Mesodermal cell (in vitro differentiated cells): ENCODE measurements around the gene TXNDC17.

Experiments
- H3K27ac ChIP-seq: 2 replicates; pipeline ENCODE4 v1.7.0; 2013; ENCODE audit warnings: mild to moderate bottlenecking, low read depth, low read length, moderate library complexity; ENCODE audit not compliant: severe bottlenecking
- H3K36me3 ChIP-seq: 2 replicates; pipeline ENCODE4 v1.7.1; 2013; ENCODE audit warnings: mild to moderate bottlenecking, low read length, moderate library complexity; ENCODE audit not compliant: control insufficient read depth, insufficient read depth
- H3K4me1 ChIP-seq: one replicate; pipeline ENCODE4 v1.7.1; 2013; ENCODE audit warnings: mild to moderate bottlenecking, low read length; ENCODE audit not compliant: insufficient read depth, control insufficient read depth, poor library complexity, severe bottlenecking
- H3K4me3 ChIP-seq: 2 replicates; pipeline ENCODE4 v1.7.0; 2013; ENCODE audit warnings: low read length, control low read depth, mild to moderate bottlenecking; ENCODE audit not compliant: insufficient read depth, poor library complexity, severe bottlenecking; ENCODE audit errors: extremely low read depth
- H3K9me3 ChIP-seq: 2 replicates; pipeline ENCODE4 v1.7.1; 2013; ENCODE audit warnings: mild to moderate bottlenecking, low read length, moderate library complexity; ENCODE audit not compliant: control insufficient read depth
- WGBS, 2 experiments: methylation state at CpG; one replicate each; pipeline ENCODE4 v1.1.5; 2013; ENCODE audit warnings: missing lambda C conversion rate in 2 of 2; ENCODE audit not compliant: insufficient coverage in 2 of 2; 5-methylcytosine and 5-hydroxymethylcytosine counted together

The TXNDC17 gene

GRCh38 chr17:6603744-6604325 lies 37.0 kb upstream of the TXNDC17 start:
- H3K4me3 ChIP-seq, result no peak overlapping the region
- no peaks in the 10 kb centered on the region for H3K9me3 ChIP-seq
- WGBS, 2 experiments, result 90 to 93% methylated on average over 2 of the region's 3 CpGs
- H3K36me3 ChIP-seq, result peaks cover 88% of the 10 kb centered on the region
- H3K27ac ChIP-seq, result no peak overlapping the region
- H3K4me1 ChIP-seq, result no peaks in the 10 kb centered on the region

DNA sequence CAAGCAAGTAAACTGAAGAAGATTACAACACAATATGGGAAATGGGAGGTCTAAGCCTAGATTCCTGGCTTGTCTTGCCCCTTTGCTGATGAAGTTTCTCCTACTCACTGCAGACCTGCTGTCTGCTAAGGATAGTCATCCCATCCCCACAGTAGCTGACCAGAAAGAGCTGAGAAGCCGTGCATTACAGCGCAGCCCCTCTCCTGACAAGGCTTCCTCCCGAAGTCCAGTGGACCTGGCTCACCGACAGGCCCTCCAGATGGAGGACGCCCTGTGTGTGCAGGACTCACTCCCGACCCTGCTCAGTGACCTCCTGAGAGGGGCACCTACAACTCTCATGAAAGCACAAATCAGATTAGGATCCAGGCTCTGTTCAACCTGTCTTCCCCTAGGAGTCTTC lies 35.7 kb upstream of the TXNDC17 start:
- Histone ChIP-seq H3K4me3 (no peak overlapping the region), H3K4me1 (no peaks in the 10 kb centered on the region), H3K36me3 (peaks cover 87% of the 10 kb centered on the region), H3K27ac (no peak overlapping the region), H3K9me3 (no peaks in the 10 kb centered on the region)
- WGBS, 2 experiments, result 93 to 96% methylated on average over 6 of the region's 6 CpGs

GRCh38 chr17:6608321-6608720 lies 32.5 kb upstream of the TXNDC17 start:
- H3K27ac ChIP-seq, result no peak overlapping the region
- H3K4me1 ChIP-seq, result no peaks in the 10 kb centered on the region
- H3K4me3 ChIP-seq, result no peak overlapping the region
- no peaks in the 10 kb centered on the region for H3K9me3 ChIP-seq
- peaks cover 87% of the 10 kb centered on the region for H3K36me3 ChIP-seq
- WGBS, 2 experiments, result 91 to 100% methylated on average over 1 to 3 of the region's 3 CpGs

GRCh38 chr17:6610011-6610410 lies 30.8 kb upstream of the TXNDC17 start:
- Histone ChIP-seq H3K9me3 (no peaks in the 10 kb centered on the region), H3K4me1 (no peaks in the 10 kb centered on the region), H3K36me3 (peaks cover 73% of the 10 kb centered on the region), H3K4me3 (no peak overlapping the region), H3K27ac (no peak overlapping the region)
- WGBS, 2 experiments, result 100% methylated on average over 2 to 3 of the region's 5 CpGs

- 93 to 97% methylated on average over 3 of the region's 4 CpGs for WGBS, 2 experiments
- H3K27ac ChIP-seq, result no peak overlapping the region
- peaks cover 74% of the 10 kb centered on the region for H3K36me3 ChIP-seq
- H3K4me1 ChIP-seq, result no peaks in the 10 kb centered on the region
- H3K9me3 ChIP-seq, result no peaks in the 10 kb centered on the region
- no peak overlapping the region for H3K4me3 ChIP-seq
These were observed 29.6 kb upstream of the TXNDC17 start for GRCh38 chr17:6611231-6611630.

DNA sequence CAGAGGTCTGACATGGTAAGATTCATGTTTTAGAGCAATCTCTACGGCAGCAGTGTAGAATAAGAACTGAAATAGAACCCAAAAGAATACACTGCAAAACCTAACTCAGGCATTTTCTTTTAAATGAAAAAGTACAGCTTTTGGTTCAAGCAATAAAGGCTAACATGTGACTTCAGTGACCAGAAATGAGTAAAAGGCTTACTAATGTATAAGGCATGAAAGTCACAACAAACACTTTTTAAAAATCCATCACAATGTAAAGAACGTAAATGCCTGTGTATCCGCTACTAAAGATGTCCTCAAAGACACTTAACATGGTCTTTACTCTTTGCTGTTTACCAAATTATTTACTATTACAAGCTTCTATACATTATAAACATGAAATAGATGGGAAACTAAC lies 16.9 kb upstream of the TXNDC17 start:
- Histone ChIP-seq H3K36me3 (peaks cover 78% of the 10 kb centered on the region), H3K4me1 (peaks cover 8% of the 10 kb centered on the region), H3K9me3 (no peaks in the 10 kb centered on the region), H3K4me3 (no peak overlapping the region), H3K27ac (no peak overlapping the region)
- WGBS, 2 experiments, result 100% methylated on average over 1 to 2 of the region's 3 CpGs

GRCh38 chr17:6626616-6627015 lies 14.2 kb upstream of the TXNDC17 start:
- Histone ChIP-seq H3K9me3 (no peaks in the 10 kb centered on the region), H3K27ac (no peak overlapping the region), H3K4me3 (no peak overlapping the region), H3K36me3 (peaks cover 84% of the 10 kb centered on the region), H3K4me1 (peaks cover 8% of the 10 kb centered on the region)
- 80 to 88% methylated on average over 1 of the region's 6 CpGs for WGBS, 2 experiments

DNA sequence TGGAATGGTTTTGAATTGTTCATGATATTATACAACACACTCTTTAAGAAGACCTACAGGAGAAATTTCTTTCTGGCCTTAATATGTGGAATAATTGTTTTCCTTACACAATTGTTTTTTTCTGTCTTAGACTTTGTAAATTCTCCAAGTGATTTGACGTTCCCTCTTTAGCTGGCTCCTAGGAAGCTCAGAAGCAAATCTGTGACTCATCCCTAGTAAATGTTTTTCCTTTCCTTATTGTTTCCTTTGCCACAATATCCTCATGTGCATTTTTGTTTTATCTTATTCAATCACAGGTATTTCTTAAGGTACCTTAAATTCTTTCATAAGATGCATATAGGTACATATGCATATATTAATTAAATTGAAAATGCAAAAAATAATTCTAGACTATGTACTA lies 13.8 kb upstream of the TXNDC17 start:
- Histone ChIP-seq H3K9me3 (no peaks in the 10 kb centered on the region), H3K27ac (no peak overlapping the region), H3K4me1 (peaks cover 8% of the 10 kb centered on the region), H3K36me3 (peaks cover 83% of the 10 kb centered on the region), H3K4me3 (no peak overlapping the region)
- WGBS, 2 experiments, result 78 to 100% methylated on average over 1 of the region's 1 CpG

GRCh38 chr17:6630390-6630789 lies 10.5 kb upstream of the TXNDC17 start:
- WGBS, 2 experiments, result no CpG with 5 or more reads among the region's 1 CpG
- Histone ChIP-seq H3K36me3 (peaks cover 91% of the 10 kb centered on the region), H3K4me1 (peaks cover 8% of the 10 kb centered on the region), H3K9me3 (no peaks in the 10 kb centered on the region), H3K27ac (no peak overlapping the region), H3K4me3 (no peak overlapping the region)

DNA sequence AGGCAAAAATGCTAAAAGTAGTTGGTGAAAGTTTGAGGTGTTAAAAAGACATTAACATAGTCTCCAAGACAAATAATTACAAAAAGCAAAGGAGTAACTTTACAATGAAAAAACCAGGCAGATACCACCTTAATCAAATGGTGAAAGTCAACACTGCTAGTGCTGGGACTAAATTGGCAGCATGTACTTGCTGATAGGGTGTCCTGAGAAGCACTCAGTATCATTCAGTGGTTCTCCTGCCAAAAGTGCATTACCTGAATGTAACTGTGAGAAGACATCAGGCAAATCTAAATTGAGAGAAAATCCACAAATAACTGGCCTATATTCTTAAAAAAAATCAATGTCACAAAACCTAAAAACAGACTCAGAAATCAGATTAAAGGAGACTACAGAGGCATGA lies 8.3 kb upstream of the TXNDC17 start:
- Histone ChIP-seq H3K4me1 (no peaks in the 10 kb centered on the region), H3K36me3 (peaks cover 75% of the 10 kb centered on the region), H3K9me3 (no peaks in the 10 kb centered on the region), H3K27ac (no peak overlapping the region), H3K4me3 (no peak overlapping the region)

DNA sequence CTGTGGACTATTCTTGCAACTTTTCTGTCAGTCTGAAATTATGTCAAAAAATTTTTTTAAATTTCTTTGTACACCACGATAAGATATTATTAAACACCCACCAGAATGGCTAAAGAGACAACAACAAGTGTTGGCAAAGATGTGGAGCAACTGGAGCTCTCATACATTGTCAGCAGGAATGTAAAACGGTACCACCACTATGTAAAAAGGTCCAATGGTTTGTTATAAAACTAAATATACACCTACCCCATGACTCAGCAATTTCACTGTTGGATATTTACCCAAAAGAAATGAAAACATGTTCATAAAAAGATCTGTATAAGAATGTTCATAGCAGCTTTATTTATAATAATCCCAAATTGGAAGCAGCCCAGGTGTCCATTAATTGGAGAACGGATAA lies 7.6 kb upstream of the TXNDC17 start:
- Histone ChIP-seq H3K4me1 (no peaks in the 10 kb centered on the region), H3K36me3 (peaks cover 68% of the 10 kb centered on the region), H3K9me3 (no peaks in the 10 kb centered on the region), H3K4me3 (no peak overlapping the region), H3K27ac (no peak overlapping the region)
- no CpG with 5 or more reads among the region's 3 CpGs for WGBS, 2 experiments
